Endometrium (tissue), 2 donors: ENCODE measurements around the gene TNFAIP8L1.

Source experiments
- FAIRE-seq: peaks from 2 replicates; lab custom pipeline; 2012; peaks lifted over from hg19 to GRCh38; lab: Jason Lieb, UNC
- donor health status: control.
- donor health status: control.

TNFAIP8L1 gene

GRCh38 chr19:4649392-4650047 lies 10.2 kb downstream of the TNFAIP8L1 start:
- no peak for FAIRE-seq

GRCh38 chr19:4650159-4650558 lies 10.8 kb downstream of the TNFAIP8L1 start:
- no peak for FAIRE-seq

DNA sequence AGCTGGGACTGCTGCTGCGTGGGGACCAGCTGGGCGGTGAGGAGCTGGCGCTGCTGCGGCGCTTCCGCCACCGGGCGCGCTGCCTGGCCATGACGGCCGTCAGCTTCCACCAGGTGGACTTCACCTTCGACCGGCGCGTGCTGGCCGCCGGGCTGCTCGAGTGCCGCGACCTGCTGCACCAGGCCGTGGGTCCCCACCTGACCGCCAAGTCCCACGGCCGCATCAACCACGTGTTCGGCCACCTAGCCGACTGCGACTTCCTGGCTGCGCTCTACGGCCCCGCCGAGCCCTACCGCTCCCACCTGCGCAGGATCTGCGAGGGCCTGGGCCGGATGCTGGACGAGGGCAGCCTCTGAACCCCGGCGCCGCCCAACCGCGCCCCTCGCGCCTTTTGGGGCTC lies 12.8 kb downstream of the TNFAIP8L1 start:
- no peak for FAIRE-seq

GRCh38 chr19:4653793-4654436 lies 14.6 kb downstream of the TNFAIP8L1 start:
- no peak for FAIRE-seq

- no peak for FAIRE-seq
Observed at GRCh38 chr19:4654437-4655361, 15.4 kb downstream of the TNFAIP8L1 start.

DNA sequence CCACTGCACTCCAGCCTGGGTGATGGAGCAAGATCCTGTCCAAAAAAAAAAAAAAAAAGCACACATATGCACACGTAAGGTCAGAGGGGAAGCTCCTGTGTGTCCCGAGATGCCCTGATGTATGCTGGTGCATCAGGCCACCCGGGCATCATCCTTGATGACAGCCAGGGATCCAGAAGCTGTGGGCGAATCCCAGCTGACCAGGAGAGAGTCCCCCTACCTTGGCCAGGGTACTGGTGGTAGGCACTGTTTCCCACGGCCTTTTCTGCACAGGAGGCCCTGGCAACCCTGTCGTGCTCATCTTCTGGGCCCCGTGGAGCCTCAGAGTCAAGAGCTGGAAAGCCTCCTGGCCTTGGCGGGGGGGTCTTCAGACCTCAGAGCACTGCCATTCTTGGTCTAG lies 16.8 kb downstream of the TNFAIP8L1 start:
- FAIRE-seq, result no peak

DNA sequence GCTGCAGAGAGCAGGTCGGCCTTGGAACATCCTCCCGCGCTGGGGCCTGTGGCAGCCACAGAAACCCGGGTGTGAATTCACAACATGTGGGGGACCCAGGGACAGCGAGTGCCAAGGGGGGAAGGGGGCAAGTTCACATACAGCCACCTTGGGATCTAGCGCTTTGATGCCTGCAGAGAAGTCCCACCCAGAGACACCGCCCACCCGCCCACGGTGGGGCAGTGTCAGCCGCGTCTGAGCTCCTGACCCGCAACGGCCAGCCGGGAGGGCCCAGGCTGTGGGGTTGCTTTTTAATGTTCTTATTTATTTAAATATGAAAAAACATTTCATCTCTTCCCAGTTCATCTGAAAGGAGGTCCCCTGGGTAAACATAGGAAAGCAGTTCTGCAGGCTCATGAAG lies 17.9 kb downstream of the TNFAIP8L1 start:
- no peak for FAIRE-seq

- no peak for FAIRE-seq
Observed at GRCh38 chr19:4657835-4658234, 18.5 kb downstream of the TNFAIP8L1 start.

DNA sequence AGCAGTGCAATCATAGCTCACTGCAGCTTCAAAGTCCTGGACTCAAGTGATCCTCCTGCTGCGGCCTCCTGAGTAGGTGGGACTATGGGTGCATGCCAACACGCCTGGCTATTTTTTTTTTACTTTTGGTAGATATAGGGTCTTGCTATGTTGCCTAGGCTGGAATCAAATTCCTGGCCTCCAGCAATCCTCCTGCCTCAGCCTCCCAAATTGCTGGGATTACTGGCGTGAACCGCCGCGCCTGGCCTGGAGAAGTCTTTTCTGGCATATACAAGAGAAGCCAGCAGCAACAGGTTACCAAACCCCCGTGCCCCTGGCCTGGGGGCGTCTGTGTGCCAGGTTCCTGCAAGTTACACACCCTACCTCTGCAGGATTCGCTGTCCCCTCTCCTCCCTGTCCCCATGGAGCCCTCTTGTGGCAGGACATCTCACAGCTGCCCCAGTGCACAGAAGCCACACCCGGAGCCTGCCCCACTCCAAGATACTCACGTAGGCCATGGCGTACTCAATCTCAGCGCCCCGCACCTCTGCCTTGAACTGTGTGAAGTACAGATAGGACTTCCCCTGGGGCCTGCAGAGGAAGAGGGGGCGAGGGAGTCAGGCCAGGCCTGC lies 21.0 kb downstream of the TNFAIP8L1 start:
- FAIRE-seq, result no peak

- no peak for FAIRE-seq
Observed at GRCh38 chr19:4660993-4661392, 21.7 kb downstream of the TNFAIP8L1 start.

DNA sequence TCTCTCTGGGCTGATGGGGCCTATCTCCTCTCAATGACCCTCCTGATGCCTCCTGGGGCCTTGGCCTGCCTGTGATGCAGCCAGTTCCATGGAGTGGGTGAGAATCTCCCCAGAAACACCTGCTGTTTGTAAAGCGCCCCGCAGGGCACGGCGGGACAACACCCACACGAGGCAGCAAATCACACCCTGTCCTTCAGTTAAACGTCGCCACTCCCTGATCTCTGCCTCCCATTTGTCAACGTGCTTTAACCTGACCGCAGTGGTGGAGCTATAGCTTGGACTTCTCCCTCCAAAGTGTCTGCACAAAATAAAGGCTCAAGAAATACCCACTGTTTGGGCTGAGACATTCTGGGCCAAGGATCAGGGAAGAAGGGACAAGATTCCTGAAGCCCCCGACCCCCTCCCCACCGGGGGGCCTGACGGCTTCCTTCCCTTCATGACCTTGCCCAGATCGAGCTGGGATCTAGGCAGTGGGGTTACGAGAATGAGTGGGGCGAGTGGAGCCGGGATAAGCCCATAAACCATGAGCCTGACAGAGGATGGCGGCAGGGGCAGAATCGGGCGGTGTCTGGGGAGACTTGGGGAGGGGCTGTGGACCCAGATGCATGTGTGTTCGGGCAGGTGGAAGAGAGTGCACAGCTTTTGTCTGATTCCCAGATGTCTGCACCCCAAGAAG lies 22.8 kb downstream of the TNFAIP8L1 start:
- no peak for FAIRE-seq

DNA sequence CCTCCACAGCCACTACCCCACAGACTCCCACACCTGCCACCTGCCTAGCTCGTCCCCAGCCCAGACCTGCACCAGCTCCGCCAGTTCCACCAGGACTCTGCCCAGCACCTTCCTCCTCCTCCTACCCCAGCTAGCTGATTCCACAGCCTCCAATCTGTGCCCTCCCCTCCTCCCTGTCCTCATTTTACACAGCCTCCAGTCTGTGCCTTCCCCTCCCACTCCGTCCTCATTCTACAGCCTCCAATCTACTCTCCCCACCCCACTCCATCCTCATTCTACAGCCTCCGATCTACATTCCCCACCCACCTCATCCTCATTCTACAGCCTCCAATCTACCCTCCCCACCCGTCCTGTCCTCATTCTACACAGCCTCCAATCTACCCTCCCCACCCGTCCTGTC lies 23.5 kb downstream of the TNFAIP8L1 start:
- no peak for FAIRE-seq

GRCh38 chr19:4664642-4665041 lies 25.3 kb downstream of the TNFAIP8L1 start:
- no peak for FAIRE-seq

DNA sequence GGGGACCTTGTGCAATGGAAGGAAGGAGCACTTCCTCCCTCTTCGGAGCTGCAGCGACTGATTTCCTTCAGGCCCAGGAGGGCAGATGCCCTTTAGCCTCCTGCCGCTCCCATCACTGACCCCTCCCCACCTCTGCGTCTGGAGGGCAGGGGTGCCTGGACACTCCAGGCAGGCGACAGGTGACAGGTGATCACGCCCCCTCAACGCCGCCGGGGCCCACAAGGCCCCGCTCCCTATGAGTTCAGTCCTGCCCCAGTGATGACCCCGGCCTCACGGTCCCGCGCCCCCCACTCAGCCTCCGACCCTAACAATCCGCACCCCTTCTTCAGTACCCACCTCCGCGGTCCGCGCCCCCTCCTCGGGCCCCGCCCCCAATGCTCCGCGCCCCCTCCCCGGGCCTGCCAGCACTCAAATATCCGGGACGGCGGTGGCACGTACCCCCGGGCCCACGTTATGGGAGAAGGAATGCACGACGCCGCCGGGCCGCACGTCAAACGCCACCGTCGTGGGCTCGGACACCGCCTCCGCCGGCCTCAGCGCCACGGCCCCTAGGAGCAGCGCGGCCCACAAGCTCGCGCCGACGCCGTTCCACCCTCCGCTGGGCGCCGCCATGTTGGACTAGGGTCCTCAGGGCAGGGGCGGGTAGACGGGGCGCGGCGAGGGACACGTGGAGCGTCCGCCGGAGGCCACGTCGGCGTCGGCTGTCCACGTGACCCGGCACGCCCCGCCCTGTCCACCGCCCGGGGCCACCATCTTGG lies 30.6 kb downstream of the TNFAIP8L1 start, which contains the start of gene MYDGF:
Gene MYDGF (minus strand): TSS at position 620 of the 758 bp plus-strand sequence. CDS start 8 bp downstream, at position 612.
- no peak for FAIRE-seq

- no peak for FAIRE-seq
Observed at GRCh38 chr19:4671185-4671851, 32.0 kb downstream of the TNFAIP8L1 start.

DNA sequence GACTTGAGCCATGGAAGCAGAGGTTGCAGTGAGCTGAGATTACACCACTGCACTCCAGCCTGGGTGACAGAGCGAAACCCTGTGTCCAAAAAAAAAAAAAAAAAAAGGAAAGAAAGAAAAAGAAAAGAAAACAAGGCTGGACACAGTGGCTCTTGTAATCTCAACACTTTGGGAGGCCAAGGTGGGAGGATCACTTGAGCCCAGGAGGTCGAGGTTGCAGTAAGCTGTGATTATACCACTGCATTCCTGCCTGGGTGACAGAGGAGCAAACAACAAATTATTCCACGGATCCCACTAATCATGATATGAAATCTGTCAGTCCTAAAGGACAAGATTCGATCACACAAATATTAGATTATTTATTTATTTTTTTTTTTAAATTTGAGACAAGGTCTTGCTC lies 33.9 kb downstream of the TNFAIP8L1 start:
- no peak for FAIRE-seq

GRCh38 chr19:4673726-4674125 lies 34.4 kb downstream of the TNFAIP8L1 start:
- no peak for FAIRE-seq

DNA sequence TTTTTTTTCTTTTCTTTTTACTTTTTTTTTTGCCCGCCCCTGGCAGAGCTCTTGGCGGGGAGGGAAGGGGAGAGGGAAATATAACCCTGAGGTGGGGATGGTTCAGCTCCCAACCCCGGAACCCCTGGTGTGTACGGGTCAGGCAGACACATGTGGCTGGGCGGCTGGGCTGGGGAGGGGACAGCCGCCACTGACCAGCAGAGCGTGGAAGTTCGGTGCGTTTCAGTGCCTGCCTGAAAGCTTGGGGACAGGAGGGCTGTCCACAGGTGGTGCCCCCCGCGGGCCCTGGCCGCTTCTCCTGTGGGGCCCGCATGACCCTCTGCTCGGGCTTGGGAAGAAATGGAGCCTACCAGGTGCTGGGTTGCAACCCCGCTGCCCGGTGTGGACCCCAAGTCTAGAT lies 36.0 kb downstream of the TNFAIP8L1 start:
- FAIRE-seq, result no peak

DNA sequence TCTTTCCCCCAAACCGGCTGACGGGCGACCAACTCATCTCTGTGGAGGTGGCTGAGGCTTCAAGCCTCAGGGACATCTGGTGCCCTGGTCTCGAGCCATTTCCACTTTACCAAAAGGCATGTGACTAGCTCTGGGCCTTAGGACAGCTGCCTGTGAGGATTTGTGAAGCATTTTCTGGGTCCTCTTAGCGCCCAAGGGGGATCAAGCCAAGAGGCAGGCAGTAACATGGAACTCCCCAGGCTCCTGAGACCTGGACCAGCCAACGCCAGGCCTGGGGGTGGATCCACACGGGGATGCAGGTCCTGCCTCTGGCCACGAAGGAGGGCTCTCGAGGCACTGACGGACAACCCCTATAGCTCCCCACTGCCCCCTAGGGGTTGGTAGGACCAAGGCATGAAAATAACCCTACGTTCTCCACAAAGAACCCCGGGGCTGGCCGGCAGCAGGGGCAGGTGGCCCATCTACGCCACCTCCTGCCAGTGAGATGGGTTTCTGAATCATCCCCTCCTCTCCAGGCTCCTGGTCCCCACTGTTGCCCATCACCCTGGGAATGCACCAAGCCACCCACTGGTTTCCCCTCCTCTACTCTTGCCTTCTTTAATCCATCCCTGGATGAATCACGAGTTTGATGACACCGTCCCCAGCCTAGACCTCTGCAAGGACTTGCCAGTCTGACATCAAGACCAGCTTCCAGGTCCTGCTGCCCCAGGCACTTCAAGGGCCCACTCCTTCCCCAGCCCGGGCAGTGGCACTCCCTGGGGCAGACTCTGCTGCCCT lies 37.8 kb downstream of the TNFAIP8L1 start:
- no peak for FAIRE-seq
